ENCODE results near the gene IL11RA.

Gene IL11RA

GRCh38 chr9:34653151-34654072 is 1.4 kb downstream of the IL11RA start:
- DNase-seq, result no peak
- TF ChIP-seq GATA1 (IDR thresholded peaks at IDR 0.05; ENCODE audit: low read depth, low read length) (no peak), POLR2A (IDR thresholded peaks at IDR 0.05; ENCODE audit: low read length) (no peak)

GRCh38 chr9:34654323-34655051 is 2.5 kb downstream of the IL11RA start:
- no peak for DNase-seq
- no peak for TF ChIP-seq GATA1 (IDR thresholded peaks at IDR 0.05; ENCODE audit: low read depth, low read length)
- TF ChIP-seq POLR2A (IDR thresholded peaks at IDR 0.05; ENCODE audit: low read length), result no peak

DNA sequence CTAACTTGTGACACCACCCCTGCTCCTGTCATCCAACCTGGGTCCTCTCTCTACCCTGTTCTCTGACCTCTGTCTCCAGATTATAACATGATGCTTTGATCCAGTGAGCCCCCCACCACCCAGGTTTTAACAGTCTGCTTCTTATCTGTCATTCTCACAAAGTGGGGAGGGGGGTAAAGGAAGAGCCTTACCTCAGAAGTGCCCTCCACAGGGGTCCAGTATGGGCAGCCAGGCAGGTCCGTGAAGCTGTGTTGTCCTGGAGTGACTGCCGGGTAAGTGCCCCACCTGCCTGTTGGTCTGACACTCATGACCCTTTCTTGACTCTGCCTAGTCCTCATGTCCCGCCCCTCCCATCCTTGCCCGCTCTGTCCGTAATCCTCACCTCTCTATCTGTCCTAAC is 3.4 kb downstream of the IL11RA start:
- DNase-seq, result no peak
- TF ChIP-seq POLR2A (IDR thresholded peaks at IDR 0.05; ENCODE audit: low read length) (no peak), GATA1 (IDR thresholded peaks at IDR 0.05; ENCODE audit: low read depth, low read length) (no peak)

- TF ChIP-seq POLR2A (IDR thresholded peaks at IDR 0.05; ENCODE audit: low read length) (no peak), GATA1 (IDR thresholded peaks at IDR 0.05; ENCODE audit: low read depth, low read length) (no peak)
- DNase-seq, result no peak
These were observed 5.0 kb downstream of the IL11RA start for GRCh38 chr9:34656992-34657391.

DNA sequence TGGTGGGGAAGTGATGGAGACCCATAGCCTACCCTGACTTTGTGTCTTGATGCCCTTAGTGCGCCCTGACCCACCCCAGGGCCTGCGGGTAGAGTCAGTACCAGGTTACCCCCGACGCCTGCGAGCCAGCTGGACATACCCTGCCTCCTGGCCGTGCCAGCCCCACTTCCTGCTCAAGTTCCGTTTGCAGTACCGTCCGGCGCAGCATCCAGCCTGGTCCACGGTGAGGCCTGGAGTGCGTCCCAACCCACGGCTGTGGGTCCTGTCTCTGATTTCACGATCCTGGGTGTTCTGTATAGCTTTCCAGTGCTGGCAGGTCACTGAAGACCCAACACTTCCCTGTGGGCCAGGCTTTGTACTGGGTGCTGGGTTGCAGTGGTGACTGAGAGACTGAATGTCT is 6.5 kb downstream of the IL11RA start:
- no peak for TF ChIP-seq GATA1 (IDR thresholded peaks at IDR 0.05; ENCODE audit: low read depth, low read length)
- TF ChIP-seq POLR2A (IDR thresholded peaks at IDR 0.05; ENCODE audit: low read length), result no peak
- DNase-seq, result no peak

- TF ChIP-seq GATA1 (IDR thresholded peaks at IDR 0.05; ENCODE audit: low read depth, low read length) (no peak), POLR2A (IDR thresholded peaks at IDR 0.05; ENCODE audit: low read length) (no peak)
- DNase-seq, result peak in 1 of 2 experiments; percentile 9
These were observed 7.7 kb downstream of the IL11RA start for GRCh38 chr9:34659592-34660253.

DNA sequence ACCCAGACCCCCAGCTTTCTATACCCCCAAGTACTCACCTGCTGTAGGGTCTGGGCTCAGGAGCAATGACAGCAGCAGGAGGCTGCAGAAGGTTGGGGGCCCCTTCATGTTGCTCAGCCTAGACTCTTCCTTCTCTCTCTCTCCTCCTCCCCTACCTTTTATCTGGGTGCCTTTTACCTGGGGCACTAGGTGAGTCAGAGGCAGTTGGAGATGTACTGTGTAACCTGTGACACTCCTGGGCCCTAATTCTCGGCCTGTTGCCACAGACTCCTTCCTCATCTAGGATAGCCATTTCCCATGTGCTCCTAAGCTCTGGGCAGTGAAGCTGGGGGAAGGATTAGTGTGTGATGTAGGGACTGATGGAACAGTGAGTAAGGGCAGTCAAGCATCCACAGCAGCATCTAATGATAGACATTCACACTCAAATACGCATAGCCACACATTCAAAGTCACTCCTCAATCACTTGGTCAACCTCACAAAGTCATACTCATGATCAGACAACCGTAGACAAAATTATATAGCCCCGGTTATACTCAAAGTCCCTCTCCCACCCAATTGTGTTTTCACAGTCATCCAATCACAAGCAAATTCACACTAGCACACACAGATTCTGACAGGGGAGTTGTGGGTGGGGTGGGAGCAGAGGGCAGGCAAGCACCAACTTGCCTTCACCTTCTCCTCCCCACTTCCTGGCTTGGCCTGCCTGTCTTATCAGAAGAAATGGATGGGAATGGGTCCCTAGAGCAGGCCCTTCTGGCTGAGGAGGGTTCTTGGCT is 10.7 kb downstream of the IL11RA start, which contains the start of gene CCL27:
Gene CCL27, minus strand, starts transcription at position 132 of the 777 bp plus-strand sequence. Its CDS starts 24 bp downstream, at position 108.
- TF ChIP-seq GATA1 (IDR thresholded peaks at IDR 0.05; ENCODE audit: low read depth, low read length) (no peak), POLR2A (IDR thresholded peaks at IDR 0.05; ENCODE audit: low read length) (no peak)
- DNase-seq, result no peak

- TF ChIP-seq POLR2A (IDR thresholded peaks at IDR 0.05; ENCODE audit: low read length) (no peak), GATA1 (IDR thresholded peaks at IDR 0.05; ENCODE audit: low read depth, low read length) (no peak)
- DNase-seq, result no peak
These were observed 11.3 kb downstream of the IL11RA start for GRCh38 chr9:34663303-34663605.

GRCh38 chr9:34664281-34665066 is 12.5 kb downstream of the IL11RA start:
- DNase-seq, result peak; percentile 84 to 89
- no peak for TF ChIP-seq GATA1 (IDR thresholded peaks at IDR 0.05; ENCODE audit: low read depth, low read length)
- TF ChIP-seq POLR2A (IDR thresholded peaks at IDR 0.05; ENCODE audit: low read length), result no peak

DNA sequence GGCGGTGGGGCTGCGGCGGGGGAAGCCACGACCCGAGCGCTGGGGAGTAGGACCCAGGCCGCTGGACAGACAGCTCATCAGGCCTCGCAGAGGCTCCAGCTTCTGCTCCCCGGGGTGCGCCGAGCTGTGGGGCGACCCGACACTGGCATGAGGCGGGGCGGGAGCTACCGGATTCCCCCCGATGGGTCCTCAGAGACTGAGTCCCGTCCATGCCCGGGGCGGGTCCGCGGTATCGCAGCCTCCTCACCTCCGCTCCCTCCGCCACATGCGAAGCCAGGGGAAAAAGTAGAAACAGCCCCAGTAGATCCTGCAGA is 13.0 kb downstream of the IL11RA start:
- DNase-seq, result no peak
- TF ChIP-seq GATA1 (IDR thresholded peaks at IDR 0.05; ENCODE audit: low read depth, low read length) (no peak), POLR2A (IDR thresholded peaks at IDR 0.05; ENCODE audit: low read length) (no peak)

DNA sequence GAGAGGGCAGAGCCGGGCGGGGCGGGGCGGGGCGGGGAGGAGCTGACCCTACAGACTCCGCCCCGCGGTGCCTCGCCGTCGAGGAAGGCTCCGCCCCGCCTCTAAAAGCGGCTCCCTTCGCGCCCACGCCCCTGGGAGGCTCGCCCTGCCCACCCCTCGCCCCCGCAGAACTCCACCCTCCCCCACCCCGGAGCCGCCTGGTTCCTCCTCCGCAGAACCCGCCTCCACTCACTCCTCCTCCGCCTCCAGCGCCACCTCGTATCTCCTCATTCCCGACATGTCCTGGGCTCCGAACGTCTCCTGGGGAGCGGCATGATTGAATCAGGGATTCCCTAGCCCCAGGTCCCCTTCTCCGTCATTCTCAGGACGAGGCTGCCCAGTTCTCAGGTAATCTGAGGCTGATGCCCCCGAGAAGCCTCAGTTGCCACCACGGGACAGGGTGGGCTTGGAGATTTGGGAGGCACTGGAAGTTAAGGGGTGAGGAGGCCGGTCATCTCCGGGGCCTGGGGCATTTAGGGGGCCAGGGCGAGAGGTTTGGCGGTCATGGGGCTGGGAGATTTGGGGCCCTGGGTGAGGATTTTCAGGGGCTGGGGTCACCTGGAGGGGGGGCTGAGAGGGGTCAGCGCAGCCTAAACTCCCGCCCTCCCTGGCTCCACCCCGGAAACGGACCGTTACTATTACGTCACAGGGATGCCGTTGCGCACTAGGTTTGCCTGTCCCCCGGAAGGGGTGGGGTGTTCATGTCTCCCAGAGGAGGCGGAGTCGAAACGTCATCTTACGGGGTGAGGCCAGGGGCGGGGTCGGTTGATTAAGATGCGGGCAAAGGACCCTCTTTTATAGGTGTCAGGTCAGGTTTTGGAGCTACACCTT is 13.6 kb downstream of the IL11RA start:
- TF ChIP-seq GATA1 (IDR thresholded peaks at IDR 0.05; ENCODE audit: low read depth, low read length) (no peak), POLR2A (IDR thresholded peaks at IDR 0.05; ENCODE audit: low read length) (peak; percentile 69)

More for the DNA sequence above, 13.6 kb downstream of the IL11RA start:
- peak; percentile 93 to 96 for DNase-seq
